ENCODE results near the gene HOXA5.

HOXA5 gene

DNA sequence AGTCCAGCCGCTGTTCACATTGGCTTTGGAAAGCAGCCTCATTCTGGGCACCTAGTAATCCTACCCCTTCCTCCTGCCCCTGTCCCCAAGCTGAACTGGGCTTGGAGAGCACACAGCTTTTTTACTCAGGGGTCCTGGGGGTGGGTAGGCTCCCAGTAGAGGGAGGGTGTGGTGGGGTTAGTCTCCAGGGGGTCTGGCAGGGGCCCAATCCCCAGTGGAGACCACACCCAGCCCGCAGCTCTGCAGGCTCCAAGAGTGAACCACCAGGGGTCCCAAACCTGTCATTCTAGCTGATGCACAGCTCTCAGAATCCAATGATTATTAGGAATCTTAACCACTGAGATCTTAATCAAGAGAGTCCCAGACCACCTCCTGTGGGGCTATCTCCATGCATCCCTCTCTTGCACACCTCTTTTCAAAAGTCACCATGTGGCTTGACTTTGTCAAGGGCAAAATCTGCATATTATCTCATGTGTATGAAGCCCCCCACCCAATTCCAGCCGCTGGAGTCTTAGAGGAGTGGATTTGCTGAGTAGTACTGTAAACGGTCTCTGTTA is 38.9 kb upstream of the HOXA5 start:
- FAIRE-seq = no peak

DNA sequence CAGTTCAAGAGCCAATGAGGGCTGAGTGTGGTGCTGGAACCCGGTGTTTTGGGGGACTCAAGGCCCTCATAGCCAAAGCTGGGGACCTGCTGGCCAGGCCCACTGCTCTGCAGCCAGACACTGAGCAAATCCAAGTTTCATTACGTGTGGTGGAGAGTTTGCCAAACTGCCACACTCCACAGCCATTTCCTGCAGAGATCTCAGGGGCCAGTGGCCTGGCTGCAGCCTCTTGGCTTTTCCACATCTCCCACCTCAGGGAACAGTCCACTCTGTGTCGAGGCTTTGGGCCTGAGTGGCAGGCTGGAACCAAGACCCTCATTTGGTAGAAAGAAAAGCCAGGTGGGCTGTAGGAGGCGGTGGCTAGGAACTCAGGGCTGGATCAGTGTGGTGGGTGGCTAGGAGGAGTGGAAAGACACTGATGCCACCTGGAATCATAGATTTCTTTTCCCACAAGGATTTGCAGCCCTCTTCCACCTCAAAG is 38.4 kb upstream of the HOXA5 start:
- FAIRE-seq = no peak

GRCh38 chr7:27180431-27181420 is 37.2 kb upstream of the HOXA5 start:
- no peak for FAIRE-seq

- no peak for FAIRE-seq
Measured at GRCh38 chr7:27179503-27180430, 36.3 kb upstream of the HOXA5 start.

- no peak for FAIRE-seq
Measured at GRCh38 chr7:27179030-27179429, 35.5 kb upstream of the HOXA5 start.

- FAIRE-seq = no peak
Measured at GRCh38 chr7:27178366-27178765, 34.9 kb upstream of the HOXA5 start.

- no peak for FAIRE-seq
Measured at GRCh38 chr7:27177795-27178320, 34.4 kb upstream of the HOXA5 start.

- no peak for FAIRE-seq
Measured at GRCh38 chr7:27176962-27177794, 33.7 kb upstream of the HOXA5 start.

DNA sequence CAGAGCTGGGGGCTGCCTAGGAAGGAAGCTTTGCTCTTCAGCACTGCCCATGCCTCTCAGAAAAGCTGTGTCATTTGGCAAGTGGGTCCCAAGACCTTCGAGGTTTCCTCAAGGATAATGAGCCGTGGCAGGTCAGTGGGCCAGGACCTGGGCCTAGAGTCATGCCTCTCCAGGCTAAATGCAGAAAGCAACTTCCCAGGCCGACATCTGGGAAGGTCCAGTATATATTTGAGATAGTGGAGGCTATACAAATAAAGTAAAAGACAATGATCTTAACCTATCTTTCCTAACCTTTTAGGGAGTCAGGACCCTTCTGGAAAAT is 33.0 kb upstream of the HOXA5 start:
- no peak for FAIRE-seq

DNA sequence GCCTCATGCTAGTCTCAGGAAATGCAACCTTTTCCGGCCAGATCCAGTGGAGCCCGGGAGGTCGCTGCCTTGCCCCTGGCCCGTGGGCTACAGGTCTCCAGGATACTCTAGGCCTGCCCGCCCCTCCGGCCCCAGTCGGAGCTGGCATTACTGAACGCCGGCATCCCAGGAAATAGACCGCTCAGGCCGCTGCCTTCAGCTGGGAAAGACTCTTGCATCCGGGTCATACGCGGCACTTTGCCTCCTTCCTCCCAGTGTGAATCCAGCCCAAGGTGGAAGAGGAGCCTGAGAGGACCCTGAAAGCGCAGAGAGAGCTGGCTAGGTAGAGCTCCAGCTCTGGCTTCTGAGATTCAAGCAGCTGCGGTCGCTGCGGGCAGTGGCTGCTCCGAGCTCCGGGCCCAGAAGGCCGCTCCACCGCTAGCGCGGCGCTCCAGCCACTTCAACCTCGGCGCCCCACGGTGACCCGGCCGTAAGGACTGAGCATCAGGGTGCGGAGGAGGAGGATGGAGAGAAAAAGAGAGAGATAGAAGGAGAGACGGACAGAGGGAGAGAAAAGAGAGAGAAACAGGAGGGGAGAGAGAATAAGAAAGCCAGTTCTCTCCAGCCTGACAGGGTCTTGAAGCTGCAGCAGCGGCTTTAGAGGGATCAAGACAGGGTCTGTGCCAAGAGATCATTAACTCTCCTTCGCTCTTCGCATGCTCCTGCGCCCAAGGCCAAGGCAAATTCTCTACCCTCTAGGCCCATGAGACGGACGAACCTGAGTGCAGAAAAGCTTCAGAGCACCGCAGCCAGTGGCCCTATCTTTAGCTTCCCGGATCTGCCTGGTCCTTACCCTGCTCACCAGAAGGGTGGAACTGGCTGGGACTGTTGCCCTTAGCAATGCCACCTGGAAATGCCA is 32.4 kb upstream of the HOXA5 start:
- no peak for FAIRE-seq

GRCh38 chr7:27174874-27175625 is 31.6 kb upstream of the HOXA5 start:
- no peak for FAIRE-seq

DNA sequence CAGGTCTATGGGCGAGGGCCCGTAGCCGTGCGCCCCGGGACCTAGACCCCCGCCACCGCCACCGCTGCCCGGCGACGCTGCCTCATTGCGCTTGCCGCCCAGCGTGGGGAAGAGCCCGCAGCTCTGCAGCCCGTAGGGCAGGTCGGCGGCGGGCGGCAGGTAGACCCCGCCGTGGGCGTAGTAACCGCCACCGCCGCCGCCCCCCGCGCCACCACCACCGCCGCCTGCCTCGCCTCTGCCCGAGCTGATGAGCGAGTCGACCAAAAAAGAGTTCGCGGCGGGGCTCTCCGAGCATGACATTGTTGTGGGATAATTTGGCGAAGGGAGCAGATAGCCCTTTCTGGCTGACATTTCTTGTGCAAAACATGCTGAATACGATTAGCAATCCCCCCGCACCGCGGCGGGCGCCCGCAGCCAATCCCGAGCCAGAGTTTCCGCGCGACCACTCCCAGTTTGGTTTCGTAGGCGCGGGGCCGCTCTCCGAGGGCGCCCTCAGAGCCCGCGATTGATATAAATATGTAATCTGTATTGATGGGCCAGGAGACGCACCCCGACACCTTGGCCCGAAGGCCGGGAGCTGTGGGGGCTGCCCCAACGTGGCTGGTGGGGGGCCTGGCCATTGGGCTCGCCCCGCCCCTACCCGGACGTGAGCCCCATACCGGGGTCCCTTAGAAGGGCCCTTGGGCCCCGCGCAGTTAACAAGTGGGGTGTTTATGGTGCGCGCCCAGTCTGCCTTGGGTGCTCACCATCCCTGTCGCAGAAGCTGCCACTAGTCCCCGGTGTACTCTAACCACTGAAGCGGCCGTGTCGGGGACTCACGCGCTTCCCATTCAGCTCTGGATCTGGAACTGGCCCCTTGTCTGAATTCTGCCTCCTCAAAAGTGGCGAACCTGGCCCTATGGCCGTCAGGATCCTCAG is 30.7 kb upstream of the HOXA5 start, which contains the start of gene HOXA10:
TSS of gene HOXA10 (minus strand) at position 365 of the 918 bp plus-strand sequence. CDS start at position 351, 14 bp downstream.
- FAIRE-seq = no peak

GRCh38 chr7:27173511-27173955 is 30.1 kb upstream of the HOXA5 start:
- no peak for FAIRE-seq

DNA sequence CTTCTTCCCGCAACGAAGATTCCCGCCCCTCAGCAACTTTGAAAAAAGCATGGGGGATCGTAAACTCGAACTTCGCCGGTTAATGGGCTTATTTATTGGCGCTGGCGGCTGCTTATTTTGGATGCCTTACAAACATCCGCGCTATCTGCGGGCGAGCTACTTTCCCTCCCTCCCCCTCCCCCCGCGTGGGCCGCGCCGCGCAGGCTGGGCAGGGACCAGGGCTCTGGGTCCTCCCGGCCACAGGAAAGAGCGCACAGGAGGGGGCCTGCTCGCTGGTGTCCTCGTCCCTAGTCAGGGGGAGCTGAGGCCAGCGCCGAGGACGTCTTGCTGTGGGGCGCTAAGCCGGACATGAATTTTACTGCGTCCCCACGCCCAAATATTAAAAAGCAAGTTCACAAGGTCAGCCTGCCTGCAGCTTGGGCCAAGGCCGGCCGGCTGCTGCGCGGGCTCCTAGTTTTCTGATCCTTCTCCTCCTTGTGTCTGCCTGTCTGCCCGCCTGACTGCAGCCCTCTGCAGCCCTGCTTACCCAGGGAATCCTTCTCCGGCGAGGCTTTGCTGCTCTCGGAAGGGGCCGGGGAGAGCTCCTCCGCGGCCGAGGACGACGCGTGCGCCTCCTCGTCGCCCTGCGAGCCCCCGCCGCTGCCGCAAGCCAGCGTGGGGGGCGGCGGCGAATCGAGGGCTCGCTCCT is 29.5 kb upstream of the HOXA5 start:
- FAIRE-seq = no peak

DNA sequence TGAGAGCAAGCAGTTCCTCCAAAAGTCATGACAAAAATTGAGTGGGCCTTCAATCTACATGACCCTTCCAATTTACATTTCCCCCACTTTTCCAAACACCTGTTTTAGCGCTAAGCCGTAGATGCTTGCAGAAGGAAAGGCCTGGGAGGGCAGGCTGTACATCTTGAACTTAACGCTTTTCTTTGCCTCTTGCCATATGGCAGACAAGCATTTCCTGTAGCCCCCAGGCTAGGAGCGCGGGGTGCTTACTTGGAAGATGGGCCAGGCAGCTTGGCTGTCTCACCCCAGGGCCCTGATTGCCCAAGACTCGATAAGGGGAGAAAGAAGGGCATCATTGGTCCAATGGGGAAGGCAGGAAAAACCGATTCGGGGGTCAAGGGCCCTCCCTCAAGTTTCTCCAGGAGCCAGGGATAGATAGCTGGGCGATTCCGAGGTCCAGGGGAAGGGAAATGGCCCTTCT is 28.9 kb upstream of the HOXA5 start:
- no peak for FAIRE-seq

GRCh38 chr7:27171637-27172314 is 28.3 kb upstream of the HOXA5 start:
- FAIRE-seq = no peak

GRCh38 chr7:27171325-27171636 is 27.8 kb upstream of the HOXA5 start:
- no peak for FAIRE-seq
